ENCODE data around the gene PPP1R26. TPM values are rescaled to one million over a fixed set of nuclear protein-coding genes. Genes with fewer than 3 reads are reported as not detected.

The PPP1R26 gene
- total and polyA plus RNA-seq, 9 of the 15 experiments (the other 6 are each of a cell fraction or from before 2014, with no cell fraction given) = 0.77 to 26.8 (median 9.3) TPM

DNA sequence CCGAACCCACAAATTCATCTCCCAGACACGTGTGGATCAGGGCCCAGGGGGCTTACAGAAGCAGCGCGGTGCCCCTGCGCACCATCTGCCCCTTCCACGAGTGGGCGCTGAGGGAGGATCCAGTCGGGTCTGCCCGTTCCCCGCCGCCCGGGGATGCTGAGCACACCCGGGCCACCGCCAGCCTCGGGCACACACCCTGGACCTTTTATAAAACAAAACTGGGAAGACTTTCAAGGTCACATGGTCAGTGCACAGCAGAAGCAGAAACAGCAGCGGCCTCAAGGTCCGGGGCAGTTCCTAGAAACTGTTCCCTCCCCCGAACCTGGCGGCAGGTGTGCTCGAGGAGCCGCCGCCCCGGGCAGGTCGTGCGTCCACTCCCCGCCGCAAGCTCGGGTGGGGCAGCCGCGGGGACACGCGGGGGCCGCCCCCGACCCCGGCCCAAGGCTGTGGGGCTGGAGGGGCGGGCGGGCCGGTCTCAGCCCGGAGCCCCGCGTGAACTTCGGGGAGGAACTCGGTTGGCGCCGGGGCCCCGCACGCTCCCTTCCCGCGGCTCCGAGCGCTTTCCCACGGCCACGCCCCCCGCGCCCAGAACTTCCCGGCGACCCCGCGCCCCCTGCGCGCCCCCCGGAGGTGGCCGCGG, 633 bp upstream of the PPP1R26 start (continued):
- TF ChIP-seq, protein P1, sequence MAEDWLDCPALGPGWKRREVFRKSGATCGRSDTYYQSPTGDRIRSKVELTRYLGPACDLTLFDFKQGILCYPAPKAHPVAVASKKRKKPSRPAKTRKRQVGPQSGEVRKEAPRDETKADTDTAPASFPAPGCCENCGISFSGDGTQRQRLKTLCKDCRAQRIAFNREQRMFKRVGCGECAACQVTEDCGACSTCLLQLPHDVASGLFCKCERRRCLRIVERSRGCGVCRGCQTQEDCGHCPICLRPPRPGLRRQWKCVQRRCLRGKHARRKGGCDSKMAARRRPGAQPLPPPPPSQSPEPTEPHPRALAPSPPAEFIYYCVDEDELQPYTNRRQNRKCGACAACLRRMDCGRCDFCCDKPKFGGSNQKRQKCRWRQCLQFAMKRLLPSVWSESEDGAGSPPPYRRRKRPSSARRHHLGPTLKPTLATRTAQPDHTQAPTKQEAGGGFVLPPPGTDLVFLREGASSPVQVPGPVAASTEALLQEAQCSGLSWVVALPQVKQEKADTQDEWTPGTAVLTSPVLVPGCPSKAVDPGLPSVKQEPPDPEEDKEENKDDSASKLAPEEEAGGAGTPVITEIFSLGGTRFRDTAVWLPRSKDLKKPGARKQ (CRISPR knock-in tag; IDR thresholded peaks at IDR 0.05) = no peak
- TF ChIP-seq MTA3 (IDR thresholded peaks at IDR 0.05; ENCODE audit: borderline replicate concordance) = peak; percentile 44; the same call in 1 of the 2 replicates
- no peak for TF ChIP-seq HDGF (IDR thresholded peaks at IDR 0.05)
- no peak for TF ChIP-seq LEF1 (IDR thresholded peaks at IDR 0.05)
- 0 out of 2 replicates have a peak, but pooled peaks have one; percentile 38 for TF ChIP-seq HDAC2 (IDR thresholded peaks at IDR 0.05)
- TF ChIP-seq KHSRP (IDR thresholded peaks at IDR 0.05) = no peak
- TF ChIP-seq, protein P2, sequence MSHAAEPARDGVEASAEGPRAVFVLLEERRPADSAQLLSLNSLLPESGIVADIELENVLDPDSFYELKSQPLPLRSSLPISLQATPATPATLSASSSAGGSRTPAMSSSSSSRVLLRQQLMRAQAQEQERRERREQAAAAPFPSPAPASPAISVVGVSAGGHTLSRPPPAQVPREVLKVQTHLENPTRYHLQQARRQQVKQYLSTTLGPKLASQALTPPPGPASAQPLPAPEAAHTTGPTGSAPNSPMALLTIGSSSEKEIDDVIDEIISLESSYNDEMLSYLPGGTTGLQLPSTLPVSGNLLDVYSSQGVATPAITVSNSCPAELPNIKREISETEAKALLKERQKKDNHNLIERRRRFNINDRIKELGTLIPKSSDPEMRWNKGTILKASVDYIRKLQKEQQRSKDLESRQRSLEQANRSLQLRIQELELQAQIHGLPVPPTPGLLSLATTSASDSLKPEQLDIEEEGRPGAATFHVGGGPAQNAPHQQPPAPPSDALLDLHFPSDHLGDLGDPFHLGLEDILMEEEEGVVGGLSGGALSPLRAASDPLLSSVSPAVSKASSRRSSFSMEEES (CRISPR knock-in tag; IDR thresholded peaks at IDR 0.05) = peak; percentile 46
- no peak for TF ChIP-seq POU5F1 (IDR thresholded peaks at IDR 0.05; ENCODE audit: borderline replicate concordance, low read depth, low read length, partially characterized antibody)
- TF ChIP-seq SRSF3 (IDR thresholded peaks at IDR 0.05; ENCODE audit: insufficient read depth, low read length) = no peak
- TF ChIP-seq, protein P3, sequence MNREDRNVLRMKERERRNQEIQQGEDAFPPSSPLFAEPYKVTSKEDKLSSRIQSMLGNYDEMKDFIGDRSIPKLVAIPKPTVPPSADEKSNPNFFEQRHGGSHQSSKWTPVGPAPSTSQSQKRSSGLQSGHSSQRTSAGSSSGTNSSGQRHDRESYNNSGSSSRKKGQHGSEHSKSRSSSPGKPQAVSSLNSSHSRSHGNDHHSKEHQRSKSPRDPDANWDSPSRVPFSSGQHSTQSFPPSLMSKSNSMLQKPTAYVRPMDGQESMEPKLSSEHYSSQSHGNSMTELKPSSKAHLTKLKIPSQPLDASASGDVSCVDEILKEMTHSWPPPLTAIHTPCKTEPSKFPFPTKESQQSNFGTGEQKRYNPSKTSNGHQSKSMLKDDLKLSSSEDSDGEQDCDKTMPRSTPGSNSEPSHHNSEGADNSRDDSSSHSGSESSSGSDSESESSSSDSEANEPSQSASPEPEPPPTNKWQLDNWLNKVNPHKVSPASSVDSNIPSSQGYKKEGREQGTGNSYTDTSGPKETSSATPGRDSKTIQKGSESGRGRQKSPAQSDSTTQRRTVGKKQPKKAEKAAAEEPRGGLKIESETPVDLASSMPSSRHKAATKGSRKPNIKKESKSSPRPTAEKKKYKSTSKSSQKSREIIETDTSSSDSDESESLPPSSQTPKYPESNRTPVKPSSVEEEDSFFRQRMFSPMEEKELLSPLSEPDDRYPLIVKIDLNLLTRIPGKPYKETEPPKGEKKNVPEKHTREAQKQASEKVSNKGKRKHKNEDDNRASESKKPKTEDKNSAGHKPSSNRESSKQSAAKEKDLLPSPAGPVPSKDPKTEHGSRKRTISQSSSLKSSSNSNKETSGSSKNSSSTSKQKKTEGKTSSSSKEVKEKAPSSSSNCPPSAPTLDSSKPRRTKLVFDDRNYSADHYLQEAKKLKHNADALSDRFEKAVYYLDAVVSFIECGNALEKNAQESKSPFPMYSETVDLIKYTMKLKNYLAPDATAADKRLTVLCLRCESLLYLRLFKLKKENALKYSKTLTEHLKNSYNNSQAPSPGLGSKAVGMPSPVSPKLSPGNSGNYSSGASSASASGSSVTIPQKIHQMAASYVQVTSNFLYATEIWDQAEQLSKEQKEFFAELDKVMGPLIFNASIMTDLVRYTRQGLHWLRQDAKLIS (CRISPR knock-in tag; IDR thresholded peaks at IDR 0.05) = no peak
- no peak for TF ChIP-seq FOXP1 (CRISPR knock-in tag; IDR thresholded peaks at IDR 0.05)
- TF ChIP-seq, protein P4, sequence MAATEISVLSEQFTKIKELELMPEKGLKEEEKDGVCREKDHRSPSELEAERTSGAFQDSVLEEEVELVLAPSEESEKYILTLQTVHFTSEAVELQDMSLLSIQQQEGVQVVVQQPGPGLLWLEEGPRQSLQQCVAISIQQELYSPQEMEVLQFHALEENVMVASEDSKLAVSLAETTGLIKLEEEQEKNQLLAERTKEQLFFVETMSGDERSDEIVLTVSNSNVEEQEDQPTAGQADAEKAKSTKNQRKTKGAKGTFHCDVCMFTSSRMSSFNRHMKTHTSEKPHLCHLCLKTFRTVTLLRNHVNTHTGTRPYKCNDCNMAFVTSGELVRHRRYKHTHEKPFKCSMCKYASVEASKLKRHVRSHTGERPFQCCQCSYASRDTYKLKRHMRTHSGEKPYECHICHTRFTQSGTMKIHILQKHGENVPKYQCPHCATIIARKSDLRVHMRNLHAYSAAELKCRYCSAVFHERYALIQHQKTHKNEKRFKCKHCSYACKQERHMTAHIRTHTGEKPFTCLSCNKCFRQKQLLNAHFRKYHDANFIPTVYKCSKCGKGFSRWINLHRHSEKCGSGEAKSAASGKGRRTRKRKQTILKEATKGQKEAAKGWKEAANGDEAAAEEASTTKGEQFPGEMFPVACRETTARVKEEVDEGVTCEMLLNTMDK (IDR thresholded peaks at IDR 0.05; ENCODE audit: borderline replicate concordance, insufficient read depth, low read depth, low read length, poor library complexity, severe bottlenecking) = no peak
- TF ChIP-seq TEAD1 (CRISPR knock-in tag; IDR thresholded peaks at IDR 0.05) = no peak
- TF ChIP-seq MAFK (IDR thresholded peaks at IDR 0.05; ENCODE audit: low read length) = no peak
- TF ChIP-seq, protein P5, sequence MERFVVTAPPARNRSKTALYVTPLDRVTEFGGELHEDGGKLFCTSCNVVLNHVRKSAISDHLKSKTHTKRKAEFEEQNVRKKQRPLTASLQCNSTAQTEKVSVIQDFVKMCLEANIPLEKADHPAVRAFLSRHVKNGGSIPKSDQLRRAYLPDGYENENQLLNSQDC (CRISPR knock-in tag; IDR thresholded peaks at IDR 0.05) = no peak
- TF ChIP-seq, protein P6, sequence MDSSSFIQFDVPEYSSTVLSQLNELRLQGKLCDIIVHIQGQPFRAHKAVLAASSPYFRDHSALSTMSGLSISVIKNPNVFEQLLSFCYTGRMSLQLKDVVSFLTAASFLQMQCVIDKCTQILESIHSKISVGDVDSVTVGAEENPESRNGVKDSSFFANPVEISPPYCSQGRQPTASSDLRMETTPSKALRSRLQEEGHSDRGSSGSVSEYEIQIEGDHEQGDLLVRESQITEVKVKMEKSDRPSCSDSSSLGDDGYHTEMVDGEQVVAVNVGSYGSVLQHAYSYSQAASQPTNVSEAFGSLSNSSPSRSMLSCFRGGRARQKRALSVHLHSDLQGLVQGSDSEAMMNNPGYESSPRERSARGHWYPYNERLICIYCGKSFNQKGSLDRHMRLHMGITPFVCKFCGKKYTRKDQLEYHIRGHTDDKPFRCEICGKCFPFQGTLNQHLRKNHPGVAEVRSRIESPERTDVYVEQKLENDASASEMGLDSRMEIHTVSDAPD (CRISPR knock-in tag; IDR thresholded peaks at IDR 0.05) = no peak
- TF ChIP-seq EZH2 (IDR thresholded peaks at IDR 0.05; ENCODE audit: borderline replicate concordance, low read depth, low read length) = no peak

Measured in K562 (cell line).